SK-N-SH treated with all-trans-retinoic acid at 6 μM for 48 hours (cell line): Measurements from ENCODE around the gene EPM2AIP1.

ENCODE experiments used
- ATAC-seq: fragments of 200-7000 bp; cut with Tn5 transposase; 3 replicates; pipeline ENCODE4 v1.9.1; 2020; ENCODE audit warnings: mild to moderate bottlenecking, moderate library complexity
- ARNTL ChIP-seq: fragments of 450-650 bp; formaldehyde crosslinking; IDR thresholded peaks from 2 replicates; pipeline ENCODE4 v1.5.0; 2020; ENCODE audit warnings: low read depth, mild to moderate bottlenecking, moderate library complexity, borderline replicate concordance
- CSDC2 ChIP-seq: fragments of 250-450 bp; sonication (Bioruptor Pico); IDR thresholded peaks from 2 replicates; pipeline ENCODE4 v1.5.0; 2020; ENCODE audit warnings: mild to moderate bottlenecking, moderate library complexity
- ESRRG ChIP-seq: fragments of 250-450 bp; sonication (Bioruptor Pico); IDR thresholded peaks from 2 replicates; pipeline ENCODE4 v1.6.1; 2021; ENCODE audit warnings: mild to moderate bottlenecking
- ISL1 ChIP-seq: fragments of 250-450 bp; sonication (Bioruptor Pico); IDR thresholded peaks from 2 replicates; pipeline ENCODE4 v2.1.2; 2022; ENCODE audit warnings: mild to moderate bottlenecking, moderate library complexity
- PPARA ChIP-seq: fragments of 250-450 bp; sonication (Bioruptor Pico); IDR thresholded peaks from 2 replicates; pipeline ENCODE4 v1.5.0; 2020; ENCODE audit warnings: mild to moderate bottlenecking, borderline replicate concordance
- ZFP3 ChIP-seq: fragments of 250-450 bp; sonication (Bioruptor Pico); IDR thresholded peaks from 2 replicates; pipeline ENCODE4 v1.5.0; 2020; ENCODE audit warnings: mild to moderate bottlenecking, moderate library complexity
- ZNF8 ChIP-seq: fragments of 450-650 bp; formaldehyde crosslinking; IDR thresholded peaks from 2 replicates; pipeline ENCODE4 v1.5.0; 2020; ENCODE audit warnings: mild to moderate bottlenecking, moderate library complexity
- TF ChIP-seq, protein P1 (sequence below): fragments of 250-450 bp; sonication (Bioruptor Pico); IDR thresholded peaks from 2 replicates; pipeline ENCODE4 v1.5.0; 2020; ENCODE audit warnings: mild to moderate bottlenecking, moderate library complexity
- TF ChIP-seq, protein P2 (sequence below): fragments of 250-450 bp; sonication (Bioruptor Pico); IDR thresholded peaks from 2 replicates; pipeline ENCODE4 v1.8.0; 2020; ENCODE audit warnings: mild to moderate bottlenecking, moderate library complexity, borderline replicate concordance
- TF ChIP-seq, protein P3 (sequence below): fragments of 250-450 bp; sonication (Bioruptor Pico); IDR thresholded peaks from 2 replicates; pipeline ENCODE4 v1.5.1; 2021; ENCODE audit warnings: mild to moderate bottlenecking, moderate library complexity
- TF ChIP-seq, protein P4 (sequence below): fragments of 250-450 bp; sonication (Bioruptor Pico); IDR thresholded peaks from 2 replicates; pipeline ENCODE4 v1.5.1; 2020; ENCODE audit warnings: low read depth, mild to moderate bottlenecking, moderate library complexity

EPM2AIP1 gene

DNA sequence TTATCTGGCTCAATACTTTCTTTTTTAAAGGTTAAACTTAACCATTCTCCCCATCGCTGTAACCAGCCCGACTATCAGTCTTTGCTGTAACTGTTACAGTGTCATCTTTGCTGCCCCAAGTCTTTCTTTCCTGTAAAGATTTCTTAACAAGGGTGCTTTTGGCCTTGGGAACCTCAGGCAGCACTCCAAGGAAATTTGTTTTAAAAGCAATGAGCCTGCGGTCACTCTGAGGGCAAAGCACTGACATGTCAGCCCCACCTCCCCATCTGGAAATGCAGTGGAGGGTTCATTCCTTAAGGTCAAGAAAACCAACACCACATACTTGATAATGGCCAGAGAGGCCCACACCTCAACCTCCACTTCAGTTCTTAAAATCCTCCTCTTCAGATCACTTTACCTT, 51.3 kb downstream of the EPM2AIP1 start (continued):
- TF ChIP-seq, protein P1, sequence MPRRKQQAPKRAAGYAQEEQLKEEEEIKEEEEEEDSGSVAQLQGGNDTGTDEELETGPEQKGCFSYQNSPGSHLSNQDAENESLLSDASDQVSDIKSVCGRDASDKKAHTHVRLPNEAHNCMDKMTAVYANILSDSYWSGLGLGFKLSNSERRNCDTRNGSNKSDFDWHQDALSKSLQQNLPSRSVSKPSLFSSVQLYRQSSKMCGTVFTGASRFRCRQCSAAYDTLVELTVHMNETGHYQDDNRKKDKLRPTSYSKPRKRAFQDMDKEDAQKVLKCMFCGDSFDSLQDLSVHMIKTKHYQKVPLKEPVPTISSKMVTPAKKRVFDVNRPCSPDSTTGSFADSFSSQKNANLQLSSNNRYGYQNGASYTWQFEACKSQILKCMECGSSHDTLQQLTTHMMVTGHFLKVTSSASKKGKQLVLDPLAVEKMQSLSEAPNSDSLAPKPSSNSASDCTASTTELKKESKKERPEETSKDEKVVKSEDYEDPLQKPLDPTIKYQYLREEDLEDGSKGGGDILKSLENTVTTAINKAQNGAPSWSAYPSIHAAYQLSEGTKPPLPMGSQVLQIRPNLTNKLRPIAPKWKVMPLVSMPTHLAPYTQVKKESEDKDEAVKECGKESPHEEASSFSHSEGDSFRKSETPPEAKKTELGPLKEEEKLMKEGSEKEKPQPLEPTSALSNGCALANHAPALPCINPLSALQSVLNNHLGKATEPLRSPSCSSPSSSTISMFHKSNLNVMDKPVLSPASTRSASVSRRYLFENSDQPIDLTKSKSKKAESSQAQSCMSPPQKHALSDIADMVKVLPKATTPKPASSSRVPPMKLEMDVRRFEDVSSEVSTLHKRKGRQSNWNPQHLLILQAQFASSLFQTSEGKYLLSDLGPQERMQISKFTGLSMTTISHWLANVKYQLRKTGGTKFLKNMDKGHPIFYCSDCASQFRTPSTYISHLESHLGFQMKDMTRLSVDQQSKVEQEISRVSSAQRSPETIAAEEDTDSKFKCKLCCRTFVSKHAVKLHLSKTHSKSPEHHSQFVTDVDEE (CRISPR knock-in tag) = no peak
- no peak for TF ChIP-seq ZNF8 (CRISPR knock-in tag)

DNA sequence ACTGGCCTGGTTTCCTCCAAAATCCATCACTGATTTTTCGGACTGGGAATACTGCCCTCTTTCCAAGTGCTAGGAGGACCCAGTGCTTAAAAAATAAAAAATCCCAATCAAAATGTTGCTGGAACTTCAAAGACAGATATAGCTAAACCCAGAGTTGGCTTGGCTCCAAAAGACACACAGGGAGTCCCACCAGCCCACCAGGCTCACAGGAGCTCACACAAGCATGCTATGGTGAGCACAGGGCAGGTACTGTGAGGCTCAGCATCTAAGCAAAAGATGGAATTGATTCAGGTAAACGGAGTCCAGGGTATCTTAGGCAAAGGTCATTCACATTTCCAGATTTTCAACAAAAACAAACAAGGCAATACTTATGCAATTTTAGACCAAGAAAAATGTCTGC, 51.8 kb downstream of the EPM2AIP1 start:
- TF ChIP-seq ZNF8 (CRISPR knock-in tag) (no peak), ESRRG (CRISPR knock-in tag) (no peak), ZFP3 (CRISPR knock-in tag) (no peak), ISL1 (CRISPR knock-in tag) (no peak), PPARA (no peak), CSDC2 (CRISPR knock-in tag) (no peak)
- TF ChIP-seq, protein P2, sequence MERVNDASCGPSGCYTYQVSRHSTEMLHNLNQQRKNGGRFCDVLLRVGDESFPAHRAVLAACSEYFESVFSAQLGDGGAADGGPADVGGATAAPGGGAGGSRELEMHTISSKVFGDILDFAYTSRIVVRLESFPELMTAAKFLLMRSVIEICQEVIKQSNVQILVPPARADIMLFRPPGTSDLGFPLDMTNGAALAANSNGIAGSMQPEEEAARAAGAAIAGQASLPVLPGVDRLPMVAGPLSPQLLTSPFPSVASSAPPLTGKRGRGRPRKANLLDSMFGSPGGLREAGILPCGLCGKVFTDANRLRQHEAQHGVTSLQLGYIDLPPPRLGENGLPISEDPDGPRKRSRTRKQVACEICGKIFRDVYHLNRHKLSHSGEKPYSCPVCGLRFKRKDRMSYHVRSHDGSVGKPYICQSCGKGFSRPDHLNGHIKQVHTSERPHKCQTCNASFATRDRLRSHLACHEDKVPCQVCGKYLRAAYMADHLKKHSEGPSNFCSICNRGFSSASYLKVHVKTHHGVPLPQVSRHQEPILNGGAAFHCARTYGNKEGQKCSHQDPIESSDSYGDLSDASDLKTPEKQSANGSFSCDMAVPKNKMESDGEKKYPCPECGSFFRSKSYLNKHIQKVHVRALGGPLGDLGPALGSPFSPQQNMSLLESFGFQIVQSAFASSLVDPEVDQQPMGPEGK (CRISPR knock-in tag) = no peak
- TF ChIP-seq, protein P3, sequence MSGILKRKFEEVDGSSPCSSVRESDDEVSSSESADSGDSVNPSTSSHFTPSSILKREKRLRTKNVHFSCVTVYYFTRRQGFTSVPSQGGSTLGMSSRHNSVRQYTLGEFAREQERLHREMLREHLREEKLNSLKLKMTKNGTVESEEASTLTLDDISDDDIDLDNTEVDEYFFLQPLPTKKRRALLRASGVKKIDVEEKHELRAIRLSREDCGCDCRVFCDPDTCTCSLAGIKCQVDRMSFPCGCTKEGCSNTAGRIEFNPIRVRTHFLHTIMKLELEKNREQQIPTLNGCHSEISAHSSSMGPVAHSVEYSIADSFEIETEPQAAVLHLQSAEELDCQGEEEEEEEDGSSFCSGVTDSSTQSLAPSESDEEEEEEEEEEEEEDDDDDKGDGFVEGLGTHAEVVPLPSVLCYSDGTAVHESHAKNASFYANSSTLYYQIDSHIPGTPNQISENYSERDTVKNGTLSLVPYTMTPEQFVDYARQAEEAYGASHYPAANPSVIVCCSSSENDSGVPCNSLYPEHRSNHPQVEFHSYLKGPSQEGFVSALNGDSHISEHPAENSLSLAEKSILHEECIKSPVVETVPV = no peak
- TF ChIP-seq, protein P4, sequence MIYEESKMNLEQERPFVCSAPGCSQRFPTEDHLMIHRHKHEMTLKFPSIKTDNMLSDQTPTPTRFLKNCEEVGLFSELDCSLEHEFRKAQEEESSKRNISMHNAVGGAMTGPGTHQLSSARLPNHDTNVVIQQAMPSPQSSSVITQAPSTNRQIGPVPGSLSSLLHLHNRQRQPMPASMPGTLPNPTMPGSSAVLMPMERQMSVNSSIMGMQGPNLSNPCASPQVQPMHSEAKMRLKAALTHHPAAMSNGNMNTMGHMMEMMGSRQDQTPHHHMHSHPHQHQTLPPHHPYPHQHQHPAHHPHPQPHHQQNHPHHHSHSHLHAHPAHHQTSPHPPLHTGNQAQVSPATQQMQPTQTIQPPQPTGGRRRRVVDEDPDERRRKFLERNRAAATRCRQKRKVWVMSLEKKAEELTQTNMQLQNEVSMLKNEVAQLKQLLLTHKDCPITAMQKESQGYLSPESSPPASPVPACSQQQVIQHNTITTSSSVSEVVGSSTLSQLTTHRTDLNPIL = no peak
- TF ChIP-seq, protein P1 (CRISPR knock-in tag) = no peak
- ATAC-seq = no peak

DNA sequence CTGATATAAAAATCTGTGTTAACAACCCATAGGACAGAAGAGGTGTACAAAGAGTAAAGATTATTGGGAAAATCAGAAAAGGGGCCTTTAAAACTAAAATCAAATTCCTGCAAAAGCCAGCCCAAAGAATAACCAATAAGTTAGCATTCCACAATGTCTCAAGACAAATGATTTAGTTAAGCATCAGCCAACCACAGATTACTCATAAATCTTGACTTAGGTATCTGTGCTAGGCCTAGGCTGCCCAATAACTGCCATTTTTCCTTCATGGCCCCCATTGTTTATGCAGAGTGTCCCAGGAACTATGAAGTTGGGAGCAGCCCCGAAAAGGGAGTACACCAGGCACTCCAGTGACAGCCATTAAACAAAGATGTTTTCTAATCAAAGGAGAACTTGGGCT, 55.4 kb downstream of the EPM2AIP1 start:
- no peak for TF ChIP-seq CSDC2 (CRISPR knock-in tag)
- TF ChIP-seq, protein P4 = no peak
- no peak for TF ChIP-seq ARNTL (CRISPR knock-in tag)
- TF ChIP-seq, all 23 proteins: peak for 0
- no peak for ATAC-seq
